Bronchial epithelial cell (primary cell): ENCODE results near the gene SHISAL1. TPM values are rescaled to one million over a fixed set of nuclear protein-coding genes. Genes with fewer than 3 reads are reported as not detected.

Experiments used
- DNase-seq: peaks from one replicate; pipeline ENCODE4 v3.0.0-alpha.2; 2010; ENCODE audit warnings: low read depth
- FAIRE-seq: peaks from 2 replicates; lab custom pipeline; 2011; peaks lifted over from hg19 to GRCh38; lab: Jason Lieb, UNC
- H3K27me3 ChIP-seq: 2 replicates; pipeline ENCODE4 v1.5.1; 2011; ENCODE audit warnings: low read length; ENCODE audit not compliant: control insufficient read depth, insufficient read depth
- H3K36me3 ChIP-seq: 2 replicates; pipeline ENCODE4 v1.5.1; 2011; ENCODE audit warnings: low read length; ENCODE audit not compliant: control insufficient read depth, insufficient read depth
- H3K4me3 ChIP-seq: 2 replicates; pipeline ENCODE4 v1.5.1; 2011; ENCODE audit warnings: mild to moderate bottlenecking, low read depth, low read length, control low read depth
- CTCF ChIP-seq: IDR thresholded peaks from 2 replicates; pipeline ENCODE4 v1.5.1; 2011; ENCODE audit warnings: mild to moderate bottlenecking, moderate library complexity, low read length, control low read depth, inconsistent platforms; ENCODE audit not compliant: insufficient read depth, severe bottlenecking
- total RNA-seq: library from RNA; depleted of rRNA; stranded (reverse); fragments of >200 nt; gene quantifications from 2 replicates; pipeline ENCODE4 v1.2.1, GENCODE V29; 2014

SHISAL1 gene
- total RNA-seq, 1 donor from 2014 or later, result 0.26 TPM

GRCh38 chr22:44221710-44222475, 90.9 kb downstream of the SHISAL1 start:
- H3K36me3 ChIP-seq, result no peaks in the 10 kb centered on the region

GRCh38 chr22:44220727-44221680, 91.7 kb downstream of the SHISAL1 start:
- no peaks in the 10 kb centered on the region for H3K27me3 ChIP-seq
- FAIRE-seq, result no peak
- no peak for TF ChIP-seq CTCF
- no peaks in the 10 kb centered on the region for H3K36me3 ChIP-seq
- DNase-seq, result no peak
- H3K4me3 ChIP-seq, result no peak overlapping the region

More at GRCh38 chr22:44221710-44222475, 90.9 kb downstream of the SHISAL1 start:
- TF ChIP-seq CTCF, result no peak
- DNase-seq (no peak), FAIRE-seq (peak; percentile 82)
- no peaks in the 10 kb centered on the region for H3K27me3 ChIP-seq
- no peak overlapping the region for H3K4me3 ChIP-seq

- DNase-seq, result no peak
Measured at GRCh38 chr22:44219101-44219870, 93.5 kb downstream of the SHISAL1 start.

GRCh38 chr22:44218071-44218470, 94.7 kb downstream of the SHISAL1 start:
- FAIRE-seq (no peak), DNase-seq (no peak)
- TF ChIP-seq CTCF, result no peak
- Histone ChIP-seq H3K4me3 (no peak overlapping the region), H3K27me3 (no peaks in the 10 kb centered on the region), H3K36me3 (no peaks in the 10 kb centered on the region)

More at GRCh38 chr22:44219101-44219870, 93.5 kb downstream of the SHISAL1 start:
- Histone ChIP-seq H3K4me3 (no peak overlapping the region), H3K36me3 (no peaks in the 10 kb centered on the region), H3K27me3 (no peaks in the 10 kb centered on the region)
- FAIRE-seq, result no peak
- TF ChIP-seq CTCF, result no peak

GRCh38 chr22:44217346-44217745, 95.4 kb downstream of the SHISAL1 start:
- DNase-seq (no peak), FAIRE-seq (no peak)
- no peaks in the 10 kb centered on the region for H3K27me3 ChIP-seq
- H3K4me3 ChIP-seq, result no peak overlapping the region
- H3K36me3 ChIP-seq, result no peaks in the 10 kb centered on the region
- no peak for TF ChIP-seq CTCF
